HG03439 (cell line): ENCODE results near the gene NEURL1.
"Not testable (repeated sequence)": the region's sequence is repeated elsewhere in the genome, so short reads cannot be mapped to it uniquely, and the experiment has no call there.

ENCODE experiments used
- ATAC-seq: cut with Tn5 transposase; IDR thresholded peaks from one replicate; pipeline ENCODE4 v1.9.1; 2021; ENCODE audit warnings: mild to moderate bottlenecking, moderate library complexity; ENCODE audit not compliant: unreplicated experiment

NEURL1 gene

GRCh38 chr10:103602028-103602851 is 108.7 kb downstream of the NEURL1 start:
- no peak for ATAC-seq

- ATAC-seq: no peak
These were observed 109.3 kb downstream of the NEURL1 start for GRCh38 chr10:103602852-103603155.

GRCh38 chr10:103603382-103603781 is 109.9 kb downstream of the NEURL1 start:
- ATAC-seq: no peak

- no peak for ATAC-seq
These were observed 112.0 kb downstream of the NEURL1 start for GRCh38 chr10:103605359-103606096.

GRCh38 chr10:103606097-103606438 is 112.6 kb downstream of the NEURL1 start:
- not testable (repeated sequence) for ATAC-seq

GRCh38 chr10:103607051-103607450 is 113.5 kb downstream of the NEURL1 start:
- ATAC-seq: not testable (repeated sequence)

- not testable (repeated sequence) for ATAC-seq
These were observed 114.6 kb downstream of the NEURL1 start for GRCh38 chr10:103608056-103608455.

- ATAC-seq: no peak
These were observed 116.0 kb downstream of the NEURL1 start for GRCh38 chr10:103609231-103610082.

GRCh38 chr10:103610083-103610472 is 116.6 kb downstream of the NEURL1 start:
- no peak for ATAC-seq

- ATAC-seq: no peak
These were observed 117.5 kb downstream of the NEURL1 start for GRCh38 chr10:103610921-103611511.

GRCh38 chr10:103612462-103613365 is 119.2 kb downstream of the NEURL1 start:
- no peak for ATAC-seq

- no peak for ATAC-seq
These were observed 120.1 kb downstream of the NEURL1 start for GRCh38 chr10:103613616-103614015.

- ATAC-seq: no peak
These were observed 121.0 kb downstream of the NEURL1 start for GRCh38 chr10:103614306-103615158.

- ATAC-seq: no peak
These were observed 123.4 kb downstream of the NEURL1 start for GRCh38 chr10:103616705-103617601.

GRCh38 chr10:103617602-103618385 is 124.3 kb downstream of the NEURL1 start:
- ATAC-seq: no peak

- ATAC-seq: no peak
These were observed 125.3 kb downstream of the NEURL1 start for GRCh38 chr10:103618575-103619423.
